ENCODE measurements around the gene ST3GAL6. TPM values are rescaled to one million over a fixed set of nuclear protein-coding genes. Genes with fewer than 3 reads are reported as not detected.

ST3GAL6 gene
- total RNA-seq: 0.29 TPM in 1 of 2 replicates, not detected in the other

GRCh38 chr3:98763076-98763475 is at the start of gene ST3GAL6:
Gene ST3GAL6, plus strand, starts transcription at chr3:98763340. Its CDS starts 5,101 bp downstream, at chr3:98768441.
- intact Hi-C loops (cut with micrococcal nuclease): no loop called here

GRCh38 chr3:98713984-98714383 is 49.2 kb upstream of the ST3GAL6 start:
- intact Hi-C loops (cut with micrococcal nuclease): no loop called here

GRCh38 chr3:98717584-98717983 is 45.6 kb upstream of the ST3GAL6 start:
- intact Hi-C loops (cut with micrococcal nuclease): no loop called here

- intact Hi-C loops (cut with micrococcal nuclease): no loop called here
These were observed 44.4 kb upstream of the ST3GAL6 start for GRCh38 chr3:98718730-98719129.

- intact Hi-C loops (cut with micrococcal nuclease): no loop called here
These were observed 41.4 kb upstream of the ST3GAL6 start for GRCh38 chr3:98721776-98722175.

- intact Hi-C loops (cut with micrococcal nuclease): no loop called here
These were observed 40.8 kb upstream of the ST3GAL6 start for GRCh38 chr3:98722389-98722788.

- intact Hi-C loops (cut with micrococcal nuclease): no loop called here
These were observed 37.8 kb upstream of the ST3GAL6 start for GRCh38 chr3:98725352-98725751.

- intact Hi-C loops (cut with micrococcal nuclease): no loop called here
These were observed 37.1 kb upstream of the ST3GAL6 start for GRCh38 chr3:98726084-98726483.

GRCh38 chr3:98727638-98728037 is 35.5 kb upstream of the ST3GAL6 start:
- intact Hi-C loops (cut with micrococcal nuclease): no loop called here

- intact Hi-C loops (cut with micrococcal nuclease): no loop called here
These were observed 34.5 kb upstream of the ST3GAL6 start for GRCh38 chr3:98728672-98729071.

- intact Hi-C loops (cut with micrococcal nuclease): loop anchor here (5.0 kb wide), 2 partner anchors 133 to 208 kb away; partner anchors contain the start of gene CLDND1
These were observed 32.8 kb upstream of the ST3GAL6 start for GRCh38 chr3:98730338-98730737.

- intact Hi-C loops (cut with micrococcal nuclease): loop anchor here (5.0 kb wide), 2 partner anchors 134 to 209 kb away; partner anchors contain the start of gene CLDND1
These were observed 32.1 kb upstream of the ST3GAL6 start for GRCh38 chr3:98730886-98731537.

- intact Hi-C loops (cut with micrococcal nuclease): loop anchor here (5.0 kb wide), 2 partner anchors 135 to 210 kb away; partner anchors contain the start of gene CLDND1
These were observed 31.3 kb upstream of the ST3GAL6 start for GRCh38 chr3:98731720-98732285.

- intact Hi-C loops (cut with micrococcal nuclease): loop anchor here (5.0 kb wide), 2 partner anchors 135 to 210 kb away; partner anchors contain the start of gene CLDND1
These were observed 30.7 kb upstream of the ST3GAL6 start for GRCh38 chr3:98732286-98733052.

- intact Hi-C loops (cut with micrococcal nuclease): loop anchor here (5.0 kb wide), 2 partner anchors 136 to 211 kb away; partner anchors contain the start of gene CLDND1
These were observed 29.9 kb upstream of the ST3GAL6 start for GRCh38 chr3:98733053-98733811.

- intact Hi-C loops (cut with micrococcal nuclease): loop anchor here (5.0 kb wide), 2 partner anchors 137 to 212 kb away; partner anchors contain the start of gene CLDND1
These were observed 29.3 kb upstream of the ST3GAL6 start for GRCh38 chr3:98733812-98734281.

GRCh38 chr3:98734306-98734705 is 28.8 kb upstream of the ST3GAL6 start:
- intact Hi-C loops (cut with micrococcal nuclease): loop anchor here (5.0 kb wide), 2 partner anchors 137 to 212 kb away; partner anchors contain the start of gene CLDND1

GRCh38 chr3:98734735-98735134 is 28.4 kb upstream of the ST3GAL6 start:
- intact Hi-C loops (cut with micrococcal nuclease): loop anchor here (5.0 kb wide), 2 partner anchors 137 to 212 kb away; partner anchors contain the start of gene CLDND1

GRCh38 chr3:98735296-98735695 is 27.8 kb upstream of the ST3GAL6 start:
- intact Hi-C loops (cut with micrococcal nuclease): no loop called here

GRCh38 chr3:98735761-98736269 is 27.3 kb upstream of the ST3GAL6 start:
- intact Hi-C loops (cut with micrococcal nuclease): no loop called here

GRCh38 chr3:98737301-98737700 is 25.8 kb upstream of the ST3GAL6 start:
- intact Hi-C loops (cut with micrococcal nuclease): no loop called here
